Mesodermal cell (in vitro differentiated cells): Measurements from ENCODE around the gene LRWD1.

Source experiments
- H3K27ac ChIP-seq: 2 replicates; pipeline ENCODE4 v1.7.0; 2013; ENCODE audit warnings: mild to moderate bottlenecking, low read depth, low read length, moderate library complexity; ENCODE audit not compliant: severe bottlenecking
- H3K36me3 ChIP-seq: 2 replicates; pipeline ENCODE4 v1.7.1; 2013; ENCODE audit warnings: mild to moderate bottlenecking, low read length, moderate library complexity; ENCODE audit not compliant: control insufficient read depth, insufficient read depth
- H3K4me1 ChIP-seq: one replicate; pipeline ENCODE4 v1.7.1; 2013; ENCODE audit warnings: mild to moderate bottlenecking, low read length; ENCODE audit not compliant: insufficient read depth, control insufficient read depth, poor library complexity, severe bottlenecking
- H3K4me3 ChIP-seq: 2 replicates; pipeline ENCODE4 v1.7.0; 2013; ENCODE audit warnings: low read length, control low read depth, mild to moderate bottlenecking; ENCODE audit not compliant: insufficient read depth, poor library complexity, severe bottlenecking; ENCODE audit errors: extremely low read depth
- H3K9me3 ChIP-seq: 2 replicates; pipeline ENCODE4 v1.7.1; 2013; ENCODE audit warnings: mild to moderate bottlenecking, low read length, moderate library complexity; ENCODE audit not compliant: control insufficient read depth
- WGBS, 2 experiments: methylation state at CpG; one replicate each; pipeline ENCODE4 v1.1.5; 2013; ENCODE audit warnings: missing lambda C conversion rate in 2 of 2; ENCODE audit not compliant: insufficient coverage in 2 of 2; 5-methylcytosine and 5-hydroxymethylcytosine counted together

LRWD1 gene

DNA sequence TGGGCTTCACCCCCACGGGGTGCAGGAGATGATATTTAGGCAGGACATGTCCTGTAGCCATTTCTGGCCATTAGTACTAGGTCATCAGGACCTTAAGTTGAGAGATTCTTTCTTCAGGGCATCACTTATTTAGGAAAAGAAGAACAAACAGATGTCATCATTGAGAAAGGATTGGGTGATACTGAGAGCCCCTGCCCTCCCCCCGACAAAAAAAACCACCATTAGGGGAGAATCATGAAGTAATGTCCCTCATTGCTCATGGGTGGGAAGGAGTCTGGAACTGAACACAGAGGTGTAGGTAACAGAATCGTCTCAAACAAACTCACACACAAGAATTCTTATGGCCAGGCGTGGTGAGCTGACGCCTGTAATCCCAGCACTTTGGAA, 37.8 kb upstream of the LRWD1 start:
- Histone ChIP-seq H3K36me3 (peaks cover 51% of the 10 kb centered on the region), H3K27ac (no peak overlapping the region), H3K4me1 (peaks cover 15% of the 10 kb centered on the region), H3K4me3 (no peak overlapping the region), H3K9me3 (no peaks in the 10 kb centered on the region)
- WGBS, 2 experiments, result 86% methylated on average over 2 to 3 of the region's 5 CpGs

DNA sequence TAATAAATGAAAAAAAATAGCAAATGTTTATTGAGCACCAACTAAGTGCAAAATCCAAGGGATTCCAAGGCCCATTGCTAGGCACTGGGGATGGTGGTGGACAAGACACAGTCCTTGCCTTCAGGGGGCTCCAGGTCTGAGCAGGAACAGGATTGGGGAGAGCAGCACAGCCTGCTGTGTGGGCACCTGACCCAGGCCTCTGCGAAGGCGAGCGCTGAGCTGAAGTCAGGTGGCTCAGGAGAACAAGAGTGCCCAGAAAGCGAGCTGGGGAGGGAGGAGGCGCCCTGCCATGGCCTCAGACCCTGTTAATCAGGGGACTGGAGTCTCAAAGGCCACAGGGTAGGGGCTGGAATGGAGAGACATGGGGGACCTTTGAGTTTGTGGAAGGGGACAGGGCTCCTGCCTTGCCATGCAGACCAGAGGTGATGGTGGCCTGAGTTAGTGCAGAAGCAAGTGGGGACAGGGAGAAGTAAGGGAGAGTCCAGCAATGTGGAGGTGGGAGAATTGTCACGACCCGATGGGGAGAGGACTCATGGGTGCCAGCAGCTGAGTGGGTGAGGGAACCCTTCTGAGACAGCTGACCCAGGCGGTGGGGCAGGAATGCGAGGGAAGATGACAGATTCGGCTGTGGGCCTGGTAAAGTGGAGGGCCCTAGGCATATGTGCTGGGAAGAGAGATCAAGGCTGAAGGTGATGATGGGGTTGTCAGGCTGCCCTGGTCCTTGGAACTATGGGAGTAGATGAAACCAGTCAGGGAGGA, 35.5 kb upstream of the LRWD1 start:
- 95 to 98% methylated on average over 10 of the region's 10 CpGs for WGBS, 2 experiments
- peaks cover 34% of the 10 kb centered on the region for H3K36me3 ChIP-seq
- H3K27ac ChIP-seq, result no peak overlapping the region

DNA sequence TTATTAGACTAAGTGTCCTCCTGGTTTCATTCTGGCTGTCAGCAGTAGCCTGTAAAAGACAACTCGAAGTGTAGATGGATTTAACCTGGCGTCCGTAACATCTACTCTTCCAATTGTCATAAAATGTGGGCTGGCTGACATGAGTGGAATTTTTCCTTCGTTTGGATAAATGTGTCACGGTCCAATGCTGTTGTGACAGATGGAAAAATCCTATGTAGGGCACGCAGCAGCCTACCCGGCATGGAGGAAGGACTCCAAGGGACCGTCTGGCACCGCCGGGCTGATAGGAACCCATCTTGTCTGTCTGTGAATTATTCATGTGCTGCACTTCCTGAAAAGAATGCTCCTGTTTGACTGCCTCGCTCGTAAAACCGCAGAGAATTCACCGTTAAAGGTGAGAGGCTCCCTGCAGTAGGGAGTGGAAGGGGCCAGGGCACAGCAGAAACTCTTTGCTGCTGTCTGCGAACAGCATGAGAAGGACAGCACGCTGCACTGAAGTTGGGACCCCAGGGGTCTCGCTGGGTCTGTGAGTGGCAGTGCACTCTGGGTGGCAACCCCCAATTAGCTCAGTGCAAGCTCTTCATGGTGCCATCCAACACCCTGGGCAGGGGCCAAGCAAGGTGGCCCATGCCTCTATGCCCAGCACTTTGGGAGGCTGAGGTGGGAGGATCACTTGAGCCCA, 33.0 kb upstream of the LRWD1 start:
- Histone ChIP-seq H3K27ac (peak overlapping the region; percentile 49), H3K4me1 (peaks cover 15% of the 10 kb centered on the region), H3K9me3 (no peaks in the 10 kb centered on the region), H3K4me3 (no peak overlapping the region), H3K36me3 (peaks cover 26% of the 10 kb centered on the region)
- 54% methylated on average over 16 to 17 of the region's 17 CpGs for WGBS, 2 experiments

More for the DNA sequence above, 35.5 kb upstream of the LRWD1 start:
- no peak overlapping the region for H3K4me3 ChIP-seq
- no peaks in the 10 kb centered on the region for H3K9me3 ChIP-seq
- peaks cover 16% of the 10 kb centered on the region for H3K4me1 ChIP-seq

DNA sequence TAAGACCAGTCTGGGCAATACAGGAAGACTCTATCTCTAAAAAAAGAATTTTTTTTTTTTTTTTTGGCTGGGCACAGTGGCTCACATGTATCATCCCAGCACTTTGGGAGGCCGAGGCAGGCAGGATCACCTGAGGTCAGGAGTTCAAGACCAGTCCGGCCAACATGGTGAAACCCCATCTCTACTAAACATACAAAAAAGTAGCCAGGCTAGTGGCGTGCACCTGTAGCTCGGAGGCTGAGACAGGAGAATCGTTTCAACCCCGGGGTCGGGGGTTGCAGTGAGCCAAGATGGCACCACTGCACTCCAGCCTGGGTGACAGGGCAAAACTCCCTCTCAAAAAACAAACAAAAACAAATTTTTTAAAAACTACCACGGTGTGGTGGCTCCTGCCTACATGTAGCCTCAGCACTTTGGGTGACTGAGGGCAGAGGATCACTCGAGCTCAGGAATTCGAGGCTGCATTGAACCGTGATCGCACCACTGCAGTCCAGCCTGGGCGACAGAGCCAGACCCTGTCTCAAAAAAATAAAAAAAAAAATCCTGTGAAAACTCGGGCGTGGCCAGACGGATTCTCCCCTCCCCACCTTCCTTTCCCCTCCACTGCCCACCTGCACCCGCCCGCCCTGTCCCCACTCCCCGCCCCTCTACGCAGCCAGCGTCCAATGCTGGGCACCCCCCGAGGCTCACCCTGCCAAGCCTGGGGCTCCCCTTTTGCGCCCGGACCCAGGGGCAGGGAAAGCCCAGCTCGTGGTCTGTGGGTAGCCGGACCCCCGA, 32.2 kb upstream of the LRWD1 start:
- WGBS, 2 experiments, result 21 to 59% methylated on average over 6 to 23 of the region's 27 CpGs
- H3K4me1 ChIP-seq, result peaks cover 15% of the 10 kb centered on the region
- peaks cover 25% of the 10 kb centered on the region for H3K36me3 ChIP-seq
- no peaks in the 10 kb centered on the region for H3K9me3 ChIP-seq
- peak overlapping the region; percentile 70 for H3K4me3 ChIP-seq
- H3K27ac ChIP-seq, result peak overlapping the region; percentile 69

DNA sequence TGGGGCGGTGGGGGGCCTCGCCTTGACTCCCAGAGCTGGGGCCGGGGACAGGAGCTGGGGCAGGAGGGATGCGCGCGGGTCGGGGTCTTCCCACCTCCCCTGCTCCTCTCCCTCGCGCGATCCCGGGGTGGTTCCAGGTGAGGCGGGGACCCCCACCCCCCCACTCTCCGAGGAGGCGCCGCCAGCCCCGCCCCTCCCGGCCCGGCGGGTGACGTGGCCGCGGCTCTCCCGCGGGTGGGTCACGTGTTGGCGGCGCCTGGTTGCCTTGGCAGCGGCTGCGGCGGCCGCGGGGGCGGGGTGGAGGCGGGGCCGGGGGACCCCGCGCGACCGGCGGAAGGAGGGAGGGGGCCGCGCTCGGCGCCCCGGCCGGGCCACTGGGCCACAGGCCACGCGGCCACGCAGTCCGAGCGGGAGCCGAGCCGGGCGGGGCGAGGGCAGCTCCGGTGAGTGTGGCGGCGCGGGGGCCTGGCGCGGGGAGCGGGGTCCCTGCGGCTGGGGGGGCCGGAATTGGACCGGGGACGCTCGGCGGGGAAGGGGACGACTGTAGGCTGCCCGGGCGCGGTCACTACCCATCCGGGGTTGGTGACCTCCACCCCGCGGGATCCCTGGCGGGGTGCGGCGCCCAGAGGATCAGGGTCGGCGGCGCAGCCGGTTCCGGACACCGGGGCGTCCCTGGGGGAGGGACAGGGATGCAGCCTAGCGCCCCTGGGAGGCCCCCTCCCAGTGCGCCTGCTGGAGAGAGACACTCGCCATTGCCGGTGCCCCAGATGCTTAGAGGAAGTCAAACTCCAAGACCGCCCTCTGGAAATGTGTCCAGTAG, 31.4 kb upstream of the LRWD1 start, which contains the start of gene ORAI2:
ORAI2 (plus strand) TSS at position 357 of the 820 bp plus-strand sequence. CDS start 5,382 bp downstream, outside the sequence.
- H3K36me3 ChIP-seq, result peaks cover 25% of the 10 kb centered on the region
- peaks cover 15% of the 10 kb centered on the region for H3K4me1 ChIP-seq
- WGBS, 2 experiments, result 1 to 2% methylated on average over 26 to 56 of the region's 90 CpGs
- no peaks in the 10 kb centered on the region for H3K9me3 ChIP-seq
- H3K27ac ChIP-seq, result peak within 1 kb of the TSS; percentile 69
- peak within 1 kb of the TSS; percentile 70 for H3K4me3 ChIP-seq

DNA sequence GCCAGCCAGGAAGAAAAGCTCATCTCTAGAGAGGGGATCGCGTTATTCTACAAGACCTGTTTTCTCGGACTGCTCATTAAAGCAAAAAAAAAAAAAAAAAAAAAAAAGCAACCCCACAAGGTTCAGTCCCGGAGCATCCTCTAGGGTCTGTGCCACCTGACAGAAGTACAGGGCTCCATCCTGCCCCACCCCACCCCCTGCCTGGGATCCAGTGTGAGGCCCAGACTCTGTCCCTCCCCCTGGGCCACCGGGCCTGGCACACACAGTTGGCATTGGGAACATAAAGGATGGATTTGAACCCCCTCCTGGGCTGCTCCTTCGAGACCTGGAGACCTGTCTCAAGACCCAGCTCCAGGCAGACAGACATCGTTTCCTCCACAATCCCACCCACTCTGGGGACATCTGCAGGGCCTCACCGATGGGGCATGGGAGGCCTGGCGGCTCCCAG, 30.7 kb upstream of the LRWD1 start:
- H3K9me3 ChIP-seq, result no peaks in the 10 kb centered on the region
- peak overlapping the region; percentile 70 for H3K4me3 ChIP-seq
- peaks cover 15% of the 10 kb centered on the region for H3K4me1 ChIP-seq
- WGBS, 2 experiments, result 46 to 73% methylated on average over 5 of the region's 9 CpGs
- H3K36me3 ChIP-seq, result peaks cover 30% of the 10 kb centered on the region
- peak overlapping the region; percentile 45 for H3K27ac ChIP-seq

DNA sequence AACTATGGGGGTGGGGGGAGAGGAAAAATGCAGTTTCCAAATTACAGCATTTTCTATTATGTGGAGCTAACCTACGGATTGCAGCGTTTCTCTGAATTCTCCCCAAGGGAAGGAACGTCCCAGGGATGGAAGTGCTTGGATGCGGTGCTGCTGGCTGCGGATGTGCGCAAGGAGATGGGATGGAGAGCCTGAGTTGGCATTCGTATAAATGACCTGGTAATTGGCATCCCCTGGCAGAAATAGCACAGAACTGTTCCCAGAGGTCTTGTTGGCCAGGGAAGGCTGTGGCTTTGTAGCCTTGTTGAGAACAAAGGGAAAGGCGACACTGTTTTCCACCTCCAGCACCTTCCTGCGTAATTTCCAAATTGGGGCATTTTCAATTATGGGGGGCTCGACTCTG, 28.7 kb upstream of the LRWD1 start:
- Histone ChIP-seq H3K9me3 (no peaks in the 10 kb centered on the region), H3K4me1 (peaks cover 22% of the 10 kb centered on the region), H3K36me3 (peaks cover 49% of the 10 kb centered on the region), H3K4me3 (no peak overlapping the region), H3K27ac (no peak overlapping the region)
- WGBS, 2 experiments, result 92 to 93% methylated on average over 7 to 10 of the region's 10 CpGs

DNA sequence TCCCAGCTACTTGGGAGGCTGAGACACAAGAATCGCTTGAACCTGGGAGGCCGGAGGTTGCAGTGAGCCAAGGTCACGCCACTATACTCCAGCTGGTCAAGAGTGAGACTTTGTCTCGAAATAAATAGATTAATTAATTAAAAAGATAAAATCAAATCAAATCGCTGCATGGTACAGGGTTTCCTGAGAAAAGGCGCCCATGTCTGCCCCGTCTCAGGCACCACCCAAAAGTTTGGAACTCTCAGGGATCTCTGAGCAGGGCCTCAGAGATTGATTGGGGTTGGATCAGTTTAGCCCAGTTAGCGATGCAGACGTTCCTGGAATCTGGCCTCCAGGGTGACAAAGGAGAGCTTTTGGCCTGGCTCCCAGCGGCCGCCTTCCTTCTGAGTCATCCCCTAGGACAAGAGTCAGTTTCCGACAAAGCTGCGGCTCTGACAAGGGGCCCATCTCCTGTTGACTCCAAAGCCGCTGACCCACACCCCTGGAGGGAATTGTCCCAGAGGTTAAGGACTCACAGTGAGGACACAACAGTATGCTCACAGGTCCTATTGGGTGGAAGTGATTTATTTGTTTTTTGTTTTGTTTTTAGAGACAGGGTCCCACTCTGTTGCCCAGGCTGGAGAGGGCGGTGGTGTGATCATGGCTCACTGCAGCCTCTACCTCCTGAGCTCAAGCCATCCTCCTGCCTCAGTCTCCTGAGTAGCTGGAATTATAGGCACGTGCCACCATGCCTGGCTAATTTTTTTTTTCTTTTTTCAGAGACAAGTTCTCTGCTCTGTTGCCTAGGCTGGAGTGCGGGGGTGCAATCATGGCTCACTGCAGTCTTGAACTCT, 24.6 kb upstream of the LRWD1 start:
- H3K36me3 ChIP-seq, result peaks cover 78% of the 10 kb centered on the region
- no peak overlapping the region for H3K4me3 ChIP-seq
- H3K9me3 ChIP-seq, result no peaks in the 10 kb centered on the region
- peak overlapping the region; percentile 75 for H3K27ac ChIP-seq
- H3K4me1 ChIP-seq, result peaks cover 7% of the 10 kb centered on the region
- 64 to 67% methylated on average over 13 to 15 of the region's 17 CpGs for WGBS, 2 experiments

DNA sequence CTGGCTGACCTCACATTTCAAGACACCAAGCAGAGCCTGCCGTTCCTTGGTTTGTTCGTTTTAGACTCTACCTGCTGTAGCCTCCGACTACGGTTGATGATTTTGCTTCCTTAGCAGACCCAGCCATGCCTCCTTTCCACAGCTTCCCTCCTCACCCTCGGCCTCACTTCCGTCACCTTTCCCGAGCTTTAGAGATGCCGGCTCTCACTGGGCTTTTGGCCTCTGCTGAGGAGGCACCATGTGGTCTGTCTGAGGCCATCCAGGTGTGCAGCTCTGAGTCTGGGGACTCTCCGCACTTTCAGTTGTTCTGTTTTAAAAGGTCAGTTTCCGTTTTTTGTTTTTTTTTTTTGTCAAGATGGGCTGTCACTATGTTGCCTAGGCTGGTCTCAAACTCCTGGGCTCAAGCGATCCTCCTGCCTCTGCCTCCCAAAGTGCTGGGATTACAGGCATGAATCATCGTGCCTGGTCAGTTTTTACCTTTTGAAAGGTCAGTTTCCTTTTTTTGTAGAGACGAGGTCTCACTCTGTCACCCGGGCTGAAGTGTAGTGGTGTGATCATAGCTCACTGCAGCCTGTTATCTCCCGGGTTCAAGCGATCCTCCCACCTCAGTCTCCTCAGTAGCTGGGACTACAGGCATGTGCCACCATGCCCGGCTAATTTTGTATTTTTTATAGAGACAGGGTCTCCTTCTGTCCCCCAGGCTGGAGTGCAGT, 19.7 kb upstream of the LRWD1 start:
- H3K27ac ChIP-seq, result no peak overlapping the region
- no peaks in the 10 kb centered on the region for H3K9me3 ChIP-seq
- H3K4me3 ChIP-seq, result no peak overlapping the region
- peaks cover 9% of the 10 kb centered on the region for H3K4me1 ChIP-seq
- H3K36me3 ChIP-seq, result peaks cover 72% of the 10 kb centered on the region
- WGBS, 2 experiments, result 91 to 95% methylated on average over 13 to 16 of the region's 17 CpGs
